Astrocyte (in vitro differentiated cells and primary cell): Measurements from ENCODE around the gene AFF3.

ENCODE experiments used
- EZH2 ChIP-seq: IDR thresholded peaks from 2 replicates; pipeline ENCODE4 v1.6.1; 2012; ENCODE audit warnings: mild to moderate bottlenecking, low read length, inconsistent platforms; ENCODE audit not compliant: insufficient read depth
- TF ChIP-seq, protein P1 (sequence below): IDR thresholded peaks from 2 replicates; pipeline ENCODE4 v1.5.1; 2011; ENCODE audit warnings: low read depth, mild to moderate bottlenecking, inconsistent platforms, low read length, moderate library complexity; ENCODE audit not compliant: insufficient read depth

DNA sequence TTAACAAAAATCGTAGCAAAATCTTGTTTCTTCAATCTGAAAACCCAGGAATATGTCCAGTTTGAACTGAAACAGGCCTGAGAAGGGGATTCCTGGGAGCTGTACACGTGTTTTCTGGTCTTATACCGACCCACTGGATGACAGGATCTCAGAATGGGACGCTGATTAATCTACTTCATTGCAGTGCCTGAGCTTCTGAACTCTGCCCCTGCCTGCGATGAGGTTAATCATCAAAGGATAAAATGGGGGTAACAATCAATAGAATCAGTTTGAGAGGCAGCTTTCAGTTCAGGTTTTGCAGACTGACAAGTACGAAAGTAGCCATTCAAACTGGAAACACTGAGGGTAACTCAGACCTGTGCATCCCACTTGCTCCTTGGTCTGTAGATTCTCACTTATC lies 378.6 kb downstream of the AFF3 start:
- TF ChIP-seq, protein P1, sequence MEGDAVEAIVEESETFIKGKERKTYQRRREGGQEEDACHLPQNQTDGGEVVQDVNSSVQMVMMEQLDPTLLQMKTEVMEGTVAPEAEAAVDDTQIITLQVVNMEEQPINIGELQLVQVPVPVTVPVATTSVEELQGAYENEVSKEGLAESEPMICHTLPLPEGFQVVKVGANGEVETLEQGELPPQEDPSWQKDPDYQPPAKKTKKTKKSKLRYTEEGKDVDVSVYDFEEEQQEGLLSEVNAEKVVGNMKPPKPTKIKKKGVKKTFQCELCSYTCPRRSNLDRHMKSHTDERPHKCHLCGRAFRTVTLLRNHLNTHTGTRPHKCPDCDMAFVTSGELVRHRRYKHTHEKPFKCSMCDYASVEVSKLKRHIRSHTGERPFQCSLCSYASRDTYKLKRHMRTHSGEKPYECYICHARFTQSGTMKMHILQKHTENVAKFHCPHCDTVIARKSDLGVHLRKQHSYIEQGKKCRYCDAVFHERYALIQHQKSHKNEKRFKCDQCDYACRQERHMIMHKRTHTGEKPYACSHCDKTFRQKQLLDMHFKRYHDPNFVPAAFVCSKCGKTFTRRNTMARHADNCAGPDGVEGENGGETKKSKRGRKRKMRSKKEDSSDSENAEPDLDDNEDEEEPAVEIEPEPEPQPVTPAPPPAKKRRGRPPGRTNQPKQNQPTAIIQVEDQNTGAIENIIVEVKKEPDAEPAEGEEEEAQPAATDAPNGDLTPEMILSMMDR: no peak
- no peak for TF ChIP-seq EZH2
